NCI-H524 (cell line): Measurements from ENCODE around the gene GRAP.

Source experiments
- DNase-seq, 2 experiments: peaks; one replicate each; lab custom pipeline; 2025; lab: John Stamatoyannopoulos, UW

Gene GRAP

GRCh38 chr17:19018600-19018950 is 28.2 kb downstream of the GRAP start:
- DNase-seq = no peak

GRCh38 chr17:19017804-19018599 is 28.8 kb downstream of the GRAP start:
- DNase-seq = no peak

GRCh38 chr17:19017401-19017800 is 29.4 kb downstream of the GRAP start:
- no peak for DNase-seq

GRCh38 chr17:19016881-19017280 is 29.9 kb downstream of the GRAP start:
- DNase-seq = no peak

- DNase-seq = no peak
Measured at GRCh38 chr17:19016297-19016696, 30.5 kb downstream of the GRAP start.

GRCh38 chr17:19015428-19015827 is 31.3 kb downstream of the GRAP start:
- DNase-seq = no peak

- no peak for DNase-seq
Measured at GRCh38 chr17:19014628-19015215, 32.0 kb downstream of the GRAP start.

- DNase-seq = no peak
Measured at GRCh38 chr17:19013806-19014627, 32.7 kb downstream of the GRAP start.

- DNase-seq = no peak
Measured at GRCh38 chr17:19013226-19013625, 33.5 kb downstream of the GRAP start.

- no peak for DNase-seq
Measured at GRCh38 chr17:19012171-19013080, 34.3 kb downstream of the GRAP start.

- DNase-seq = no peak
Measured at GRCh38 chr17:19011581-19011980, 35.2 kb downstream of the GRAP start.

GRCh38 chr17:19010729-19011505 is 35.8 kb downstream of the GRAP start:
- no peak for DNase-seq

GRCh38 chr17:19009970-19010369 is 36.8 kb downstream of the GRAP start:
- no peak for DNase-seq

- no peak for DNase-seq
Measured at GRCh38 chr17:19006698-19007097, 40.1 kb downstream of the GRAP start.

GRCh38 chr17:19005789-19006430 is 40.8 kb downstream of the GRAP start:
- no peak for DNase-seq

- DNase-seq = no peak
Measured at GRCh38 chr17:19005137-19005773, 41.5 kb downstream of the GRAP start.

GRCh38 chr17:19004421-19005136 is 42.2 kb downstream of the GRAP start, which contains the start of gene FAM83G:
Gene FAM83G (minus strand): TSS chr17:19004764. CDS start chr17:19004041, 723 bp downstream.
- DNase-seq = peak in 1 of 2 experiments; percentile 20

GRCh38 chr17:19003543-19004420 is 43.0 kb downstream of the GRAP start:
- DNase-seq = no peak
